ENCODE measurements around the gene HIPK1.

The HIPK1 gene

GRCh38 chr1:113913887-113914664, 15.0 kb upstream of the HIPK1 start:
- DNase-seq, result no peak

GRCh38 chr1:113916974-113917373, 12.2 kb upstream of the HIPK1 start:
- no peak for DNase-seq

- DNase-seq, result no peak
These were observed 11.6 kb upstream of the HIPK1 start for GRCh38 chr1:113917400-113918082.

GRCh38 chr1:113918243-113918642, 10.9 kb upstream of the HIPK1 start:
- no peak for DNase-seq

GRCh38 chr1:113922957-113923356, 6.2 kb upstream of the HIPK1 start:
- no peak for DNase-seq

GRCh38 chr1:113924473-113924872, 4.7 kb upstream of the HIPK1 start:
- DNase-seq, result no peak

GRCh38 chr1:113928187-113928930, 765 bp upstream of the HIPK1 start:
- no peak for DNase-seq

GRCh38 chr1:113929750-113930498, 800 bp downstream of the HIPK1 start:
- DNase-seq, result peak; percentile 41 to 50

GRCh38 chr1:113930499-113931161, 1.5 kb downstream of the HIPK1 start:
- peak in 1 of 2 experiments; percentile 64 for DNase-seq

- DNase-seq, result no peak
These were observed 2.3 kb downstream of the HIPK1 start for GRCh38 chr1:113931451-113931851.

GRCh38 chr1:113934006-113934405, 4.9 kb downstream of the HIPK1 start:
- DNase-seq, result no peak

GRCh38 chr1:113934511-113935055, 5.5 kb downstream of the HIPK1 start:
- no peak for DNase-seq

- DNase-seq, result no peak
These were observed 6.1 kb downstream of the HIPK1 start for GRCh38 chr1:113935176-113935575.

GRCh38 chr1:113935970-113936369, 6.8 kb downstream of the HIPK1 start:
- no peak for DNase-seq

GRCh38 chr1:113937146-113937545, 8.0 kb downstream of the HIPK1 start:
- DNase-seq, result no peak

GRCh38 chr1:113938192-113938591, 9.1 kb downstream of the HIPK1 start:
- DNase-seq, result no peak

GRCh38 chr1:113940365-113941244, 11.5 kb downstream of the HIPK1 start:
- no peak for DNase-seq

GRCh38 chr1:113941245-113941559, 12.1 kb downstream of the HIPK1 start:
- DNase-seq, result no peak

GRCh38 chr1:113942527-113942926, 13.4 kb downstream of the HIPK1 start:
- no peak for DNase-seq

- no peak for DNase-seq
These were observed 14.1 kb downstream of the HIPK1 start for GRCh38 chr1:113943028-113943811.
